ENCODE measurements around the gene SUSD5.
"Not testable (repeated sequence)": the region's sequence is repeated elsewhere in the genome, so short reads cannot be mapped to it uniquely, and the experiment has no call there.

The SUSD5 gene

DNA sequence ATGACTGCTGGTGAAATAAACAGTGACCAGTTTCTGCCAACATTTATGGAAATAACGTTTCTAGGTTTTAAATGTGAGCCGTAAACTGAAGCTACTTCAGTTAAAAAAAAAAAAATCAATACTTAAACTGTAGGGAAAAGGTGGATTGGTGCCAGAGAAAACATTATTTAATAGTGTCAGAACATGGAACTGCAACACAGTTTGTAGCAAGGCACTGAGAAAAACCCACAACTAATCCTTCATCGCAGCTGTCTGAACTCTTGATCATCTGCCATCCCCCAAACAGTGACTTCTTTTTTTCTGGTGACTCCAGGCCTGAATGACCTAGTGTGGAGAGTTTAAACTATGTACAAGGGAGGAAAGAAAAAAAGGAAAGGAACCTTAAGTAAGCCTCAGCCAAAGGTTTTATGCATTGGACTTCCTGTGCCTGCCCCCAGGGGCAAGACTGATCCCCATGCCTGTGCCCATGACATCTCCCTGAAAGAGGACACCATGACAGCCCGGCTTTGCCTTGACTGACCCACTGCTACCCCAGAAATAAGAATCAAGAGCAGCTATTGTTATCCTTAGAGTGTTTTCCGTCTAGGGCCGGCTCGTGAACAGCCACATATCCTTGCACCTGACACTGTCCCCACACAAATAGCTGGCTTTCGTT, 71.7 kb downstream of the SUSD5 start:
- DNase-seq = no peak

DNA sequence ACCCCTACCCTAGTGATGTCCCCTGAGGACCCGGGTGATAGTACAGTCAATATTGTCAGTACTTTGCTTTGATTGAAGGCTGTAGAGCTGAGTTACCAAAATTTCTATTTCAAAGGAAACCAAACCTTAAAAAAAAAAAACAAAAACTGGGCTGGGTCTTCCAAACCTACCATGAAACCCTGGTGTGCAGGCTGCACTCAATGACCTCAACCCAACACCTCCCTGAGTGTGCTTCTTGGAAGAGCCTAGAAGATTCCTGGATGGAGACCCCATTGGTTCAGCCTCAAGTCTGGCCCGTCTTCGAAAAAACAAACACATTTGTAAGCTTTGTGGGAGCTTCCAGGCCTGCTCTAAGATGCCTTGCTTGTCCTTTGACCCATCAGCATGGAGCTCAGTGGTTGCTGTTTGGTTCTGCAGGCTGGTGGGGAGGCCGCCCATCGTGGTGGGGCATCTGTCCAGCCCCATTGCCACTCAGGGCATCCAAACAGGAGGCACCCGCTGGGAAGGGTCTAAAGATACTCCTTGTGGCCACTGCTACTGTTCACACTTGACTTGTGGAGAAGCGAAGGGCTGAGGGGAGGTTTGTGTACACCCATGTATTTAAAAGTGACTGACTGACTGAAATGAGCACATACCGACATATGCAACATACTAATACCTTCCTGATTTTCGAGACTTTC, 72.6 kb downstream of the SUSD5 start:
- no peak for DNase-seq

DNA sequence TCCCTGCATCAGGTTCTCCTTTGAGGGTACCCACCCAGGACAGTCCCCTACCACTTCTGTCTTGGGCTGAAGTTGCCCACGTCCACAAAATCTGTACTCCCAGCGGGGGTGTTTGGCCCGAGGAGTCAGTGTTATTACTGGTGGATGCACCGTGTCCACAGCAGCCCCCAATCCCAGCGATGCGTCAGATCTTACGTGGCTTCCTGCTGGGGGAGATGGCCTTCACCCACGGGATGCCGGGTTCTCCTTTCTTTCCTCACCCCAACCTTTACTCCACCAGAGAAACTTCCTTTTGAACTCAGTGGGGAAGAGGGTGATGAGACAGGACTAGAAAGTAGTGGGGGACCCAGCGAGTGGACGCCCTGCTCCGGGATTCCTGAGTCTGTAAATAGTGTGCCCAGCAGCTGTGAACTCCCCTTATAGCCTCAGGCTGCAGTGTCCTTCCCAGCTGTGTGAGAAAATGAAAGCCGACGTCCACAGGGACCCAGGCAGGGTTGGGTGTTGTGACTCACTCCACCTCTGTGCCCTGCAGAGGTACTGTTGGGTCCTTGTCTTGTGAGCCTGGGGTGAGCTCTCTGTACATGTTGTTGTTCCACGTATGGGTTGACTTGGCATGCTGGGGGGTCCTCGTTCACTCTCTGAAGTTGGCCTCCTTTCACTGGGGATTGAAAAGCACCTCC, 73.2 kb downstream of the SUSD5 start:
- no peak for DNase-seq

DNA sequence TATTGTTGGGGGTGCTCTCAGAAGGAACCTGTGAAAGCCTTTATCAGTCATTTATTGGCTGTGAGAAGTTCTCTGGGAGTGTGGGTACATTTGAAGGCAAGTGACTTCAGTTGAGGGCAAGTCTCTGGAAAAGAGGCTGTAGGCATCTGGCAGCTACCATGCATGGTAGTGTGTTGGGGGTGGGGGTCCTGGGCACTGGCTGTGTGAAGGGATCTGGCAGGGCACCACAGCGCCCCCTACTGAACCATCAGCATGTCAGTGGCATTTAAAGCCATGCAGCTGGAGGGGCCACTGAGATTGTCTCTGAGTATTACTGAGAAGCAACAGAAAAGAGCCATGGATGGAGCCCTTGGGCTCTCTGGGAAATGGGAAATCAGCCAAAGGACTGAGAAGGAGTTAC, 74.2 kb downstream of the SUSD5 start:
- DNase-seq = peak; percentile 45

DNA sequence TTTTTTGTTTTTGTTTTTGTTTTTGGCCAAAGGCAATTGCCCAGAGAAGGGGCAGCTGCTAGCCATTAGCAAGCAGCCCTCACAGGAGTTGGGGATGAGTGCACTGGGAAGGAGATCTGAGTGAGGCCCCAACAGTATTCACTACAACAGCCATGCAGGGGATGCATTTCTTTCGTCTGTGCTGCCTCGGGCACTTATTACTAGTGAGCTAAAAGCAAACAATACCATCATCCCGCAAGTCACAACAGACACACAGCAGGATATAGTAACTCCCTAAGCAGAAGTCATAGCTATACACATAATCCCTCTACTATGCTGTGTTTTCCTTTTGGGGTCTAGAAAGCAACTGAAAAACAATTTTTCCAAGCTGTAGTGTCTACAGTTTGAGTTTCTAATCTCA, 77.6 kb downstream of the SUSD5 start:
- DNase-seq = no peak

DNA sequence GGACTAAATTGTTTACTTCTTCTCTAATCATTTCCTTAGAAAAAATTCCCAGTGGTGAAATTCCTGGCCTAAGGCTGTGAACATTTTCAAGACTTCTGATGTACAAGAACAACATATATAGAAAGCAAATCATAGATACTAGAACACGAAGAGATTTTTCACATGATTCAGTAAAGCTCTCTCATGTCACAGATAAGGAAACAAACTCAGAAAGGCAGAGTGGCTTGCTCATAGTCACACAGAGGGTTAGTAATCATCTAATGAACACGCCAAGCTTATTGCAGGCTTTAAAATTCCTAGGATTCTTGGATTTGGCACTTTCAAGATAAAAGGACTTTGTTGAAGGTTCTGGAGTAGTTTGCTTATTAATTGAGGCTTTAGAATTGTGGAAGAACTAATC, 78.6 kb downstream of the SUSD5 start:
- DNase-seq = no peak

DNA sequence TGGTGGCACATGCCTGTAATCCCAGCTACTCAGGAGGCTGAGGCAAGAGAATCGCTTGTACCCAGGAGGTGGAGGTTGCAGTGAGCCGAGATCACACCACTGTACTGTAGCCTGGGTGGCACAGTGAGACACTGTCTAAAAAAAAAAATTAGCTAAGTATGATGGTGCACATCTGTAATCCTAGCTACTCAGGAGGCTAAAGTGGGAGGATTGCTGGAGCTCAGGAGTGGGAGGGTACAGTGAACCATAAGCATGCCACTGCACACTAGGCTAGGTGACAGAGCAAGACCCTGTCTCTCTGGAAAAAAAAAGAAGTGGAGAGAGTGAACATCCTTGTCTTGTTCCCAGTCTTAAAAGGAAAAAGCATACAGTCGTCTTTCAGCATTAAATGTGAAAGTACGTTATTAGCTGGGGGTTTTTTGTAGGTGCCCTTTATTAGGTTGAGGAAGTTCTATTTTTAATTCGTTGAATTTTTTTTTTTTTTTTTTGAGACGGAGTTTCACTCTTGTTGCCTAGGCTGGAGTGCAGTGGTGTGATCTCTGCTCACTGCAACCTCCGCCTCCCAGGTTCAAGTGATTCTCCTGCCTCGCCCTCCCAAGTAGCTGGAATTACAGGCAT, 79.5 kb downstream of the SUSD5 start:
- DNase-seq = not testable (repeated sequence)

DNA sequence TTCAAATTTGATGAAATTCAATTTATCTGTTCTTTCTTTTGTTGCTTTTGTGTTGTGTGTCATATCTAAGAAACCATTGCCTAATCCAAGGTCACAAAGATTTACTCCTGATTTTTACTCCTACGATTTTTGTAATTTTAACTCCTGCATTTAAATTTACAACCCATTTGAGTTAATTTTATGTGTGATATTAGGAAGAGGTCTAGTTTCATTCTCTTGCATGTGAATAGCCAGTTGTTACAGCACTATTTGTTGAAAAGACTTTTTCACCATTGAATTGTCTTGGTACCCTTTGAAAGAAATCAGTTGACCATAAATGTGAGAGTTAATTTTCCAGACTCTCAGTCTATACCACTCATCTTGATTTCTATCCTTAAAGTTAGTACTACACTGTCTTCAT, 80.9 kb downstream of the SUSD5 start:
- DNase-seq = no peak

DNA sequence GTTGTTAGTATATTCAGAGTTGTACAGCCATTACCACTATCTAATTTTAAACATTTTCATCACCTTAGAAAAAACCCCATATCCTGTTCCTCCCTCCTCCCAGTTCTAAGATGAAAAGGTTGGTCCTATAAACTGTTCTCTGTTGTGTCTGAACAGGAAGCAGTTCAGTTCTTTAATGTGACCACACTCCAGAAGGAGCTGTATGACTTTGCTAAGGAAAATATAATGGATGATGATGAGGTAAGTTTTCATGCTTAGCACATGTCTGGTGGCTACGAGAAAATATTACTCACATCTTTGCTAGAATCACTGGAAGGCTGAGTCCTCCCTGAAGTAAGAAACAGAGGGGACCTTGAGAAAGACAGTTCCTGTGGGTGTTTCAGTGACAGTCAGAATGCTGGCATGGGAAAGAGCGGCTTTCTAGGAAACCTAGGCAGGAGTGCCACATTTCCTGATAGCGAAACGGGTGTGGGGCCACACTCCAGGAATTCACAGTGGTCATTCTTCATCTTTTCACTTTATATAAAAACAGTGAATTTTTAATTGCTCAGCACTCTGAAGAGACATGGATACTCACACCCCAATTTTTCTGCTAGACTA, 84.5 kb downstream of the SUSD5 start:
- no peak for DNase-seq

DNA sequence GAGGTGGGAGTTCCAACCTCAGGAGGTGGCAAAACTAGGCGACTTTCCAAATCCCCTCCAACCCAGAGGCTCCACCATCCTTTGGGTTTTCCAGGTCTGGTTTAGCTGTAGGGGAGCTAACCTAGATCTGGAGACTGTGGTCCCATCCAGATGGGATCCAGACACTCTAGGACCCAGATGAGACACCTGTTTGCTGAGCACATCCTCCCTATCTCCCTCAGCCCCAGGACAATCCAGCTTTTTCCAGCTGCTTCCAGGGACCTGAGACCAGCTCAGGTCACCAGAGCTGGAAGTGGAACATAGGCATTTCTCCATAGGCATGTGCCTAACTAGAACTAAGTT, 86.6 kb downstream of the SUSD5 start:
- DNase-seq = no peak

DNA sequence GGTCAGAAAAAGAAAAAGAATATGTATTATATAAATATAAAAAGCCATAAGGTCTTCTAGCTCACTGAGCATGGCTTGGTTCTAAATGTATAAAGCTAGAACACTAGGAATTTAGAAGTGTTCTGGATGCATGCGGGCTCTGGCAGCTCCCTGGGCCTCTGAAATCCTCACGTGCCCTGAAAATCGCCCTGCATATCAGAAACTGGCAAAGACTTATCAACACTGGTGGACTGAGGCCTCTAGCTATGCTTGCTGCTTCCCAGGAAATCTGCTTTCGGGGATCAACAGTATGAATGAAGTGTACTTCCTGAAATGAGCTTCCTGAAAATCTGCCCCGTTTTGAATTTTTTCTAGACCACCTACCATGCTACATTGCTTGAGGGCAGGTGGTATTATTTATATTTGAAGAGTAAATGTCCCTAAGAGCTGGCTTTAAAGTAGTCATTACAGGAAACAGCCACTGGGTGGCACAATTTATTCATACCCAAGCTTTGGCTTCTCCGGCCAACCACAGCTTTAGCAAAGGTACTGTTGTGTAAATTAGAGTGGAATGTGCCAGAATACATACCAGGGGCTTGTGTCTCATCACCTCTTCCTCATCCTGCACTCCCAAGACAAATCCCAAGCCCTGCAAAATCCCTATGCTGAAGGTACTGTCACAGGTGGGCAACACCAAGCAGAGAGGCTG, 87.1 kb downstream of the SUSD5 start:
- DNase-seq = peak; percentile 37

DNA sequence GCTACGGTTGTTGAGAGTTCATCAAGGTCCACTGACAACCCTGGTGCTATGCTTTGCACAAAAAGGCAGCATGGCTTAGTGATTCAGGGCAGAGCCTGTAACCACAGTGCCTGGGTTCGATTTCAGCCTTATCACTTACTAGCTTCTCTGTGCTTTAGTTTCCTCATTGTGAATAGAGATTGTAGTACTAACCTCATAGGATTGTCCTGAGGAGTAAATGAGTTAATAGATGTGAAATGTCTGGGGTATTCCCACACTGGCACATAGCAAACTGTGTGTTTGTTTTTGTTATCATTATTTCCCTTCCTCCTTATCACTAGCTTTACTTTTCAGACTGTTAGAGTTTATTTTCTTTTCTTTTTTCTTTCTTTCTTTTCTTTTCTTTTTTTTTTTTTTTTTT, 88.5 kb downstream of the SUSD5 start:
- DNase-seq = no peak

DNA sequence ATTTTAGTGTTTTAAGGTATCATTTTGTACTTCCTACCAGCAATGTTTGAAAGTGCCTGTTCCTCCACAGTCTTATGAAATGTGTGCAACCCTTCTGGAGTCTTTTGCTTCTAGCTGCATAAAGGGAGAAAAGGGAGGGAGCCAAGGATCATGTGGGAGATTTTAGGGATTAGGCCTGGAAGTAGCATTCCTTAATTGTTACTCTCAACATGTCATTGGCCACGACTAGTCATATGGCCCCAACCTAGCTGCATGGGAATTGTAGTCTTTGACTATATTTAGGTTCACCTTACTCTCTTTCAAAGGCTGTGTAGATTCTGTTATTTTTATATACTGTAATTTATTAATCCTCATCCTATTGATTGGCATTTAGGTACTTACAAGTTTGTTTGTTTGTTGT, 89.9 kb downstream of the SUSD5 start:
- no peak for DNase-seq

DNA sequence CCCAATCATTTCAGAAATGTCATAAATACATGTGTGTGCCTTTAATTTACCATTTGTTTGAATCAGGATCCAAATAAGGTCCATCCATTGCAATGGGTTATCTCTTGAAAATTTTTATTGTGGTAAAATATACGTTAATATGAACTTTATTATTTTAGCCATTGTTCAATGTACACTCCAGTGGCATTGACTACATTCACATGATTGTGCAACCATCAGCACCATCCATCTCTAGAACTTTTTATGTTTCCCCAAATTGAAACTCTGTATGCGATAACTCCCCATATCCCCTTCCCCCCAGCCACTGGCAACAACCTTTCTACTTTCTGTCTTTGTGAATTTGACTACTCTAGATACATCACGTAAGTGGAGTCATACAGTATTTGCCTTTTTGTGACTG, 92.8 kb downstream of the SUSD5 start:
- no peak for DNase-seq

DNA sequence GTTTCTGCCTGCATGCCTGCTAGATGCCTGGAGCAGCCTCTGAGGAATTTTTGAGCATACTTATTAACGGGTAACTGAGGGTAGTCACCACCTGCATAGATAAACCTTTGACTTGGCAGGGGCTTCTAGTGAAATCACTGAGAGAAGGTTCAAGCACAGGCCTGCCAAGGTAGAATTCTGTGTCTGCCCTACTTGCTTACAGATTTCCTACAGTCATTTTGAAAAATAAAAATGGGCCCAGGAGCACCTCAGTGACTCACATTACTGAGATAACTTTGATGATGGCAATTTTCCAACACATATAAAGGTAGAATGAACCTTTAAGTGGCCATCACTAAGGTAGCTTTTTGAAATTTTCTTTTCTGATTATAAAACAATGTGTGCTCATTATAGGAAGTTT, 94.0 kb downstream of the SUSD5 start:
- no peak for DNase-seq

DNA sequence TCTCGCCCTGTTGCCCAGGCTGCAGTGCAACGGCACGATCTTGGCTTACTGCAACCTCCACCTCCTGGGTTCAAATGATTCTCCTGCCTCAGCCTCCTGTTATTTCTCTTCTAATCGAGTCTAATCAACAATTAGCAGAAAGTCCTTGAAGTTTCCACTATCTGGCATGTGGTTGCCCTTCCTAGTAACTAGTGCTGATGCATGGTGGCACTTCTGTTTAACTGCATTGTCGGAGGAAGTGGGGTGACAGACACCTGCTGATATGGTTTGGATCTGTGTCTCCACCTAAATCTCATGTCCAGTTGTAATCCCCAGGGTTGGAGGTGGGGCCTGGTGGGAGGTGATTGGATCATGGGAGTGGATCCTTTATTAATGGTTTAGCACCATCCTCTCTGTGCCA, 95.6 kb downstream of the SUSD5 start:
- DNase-seq = no peak

DNA sequence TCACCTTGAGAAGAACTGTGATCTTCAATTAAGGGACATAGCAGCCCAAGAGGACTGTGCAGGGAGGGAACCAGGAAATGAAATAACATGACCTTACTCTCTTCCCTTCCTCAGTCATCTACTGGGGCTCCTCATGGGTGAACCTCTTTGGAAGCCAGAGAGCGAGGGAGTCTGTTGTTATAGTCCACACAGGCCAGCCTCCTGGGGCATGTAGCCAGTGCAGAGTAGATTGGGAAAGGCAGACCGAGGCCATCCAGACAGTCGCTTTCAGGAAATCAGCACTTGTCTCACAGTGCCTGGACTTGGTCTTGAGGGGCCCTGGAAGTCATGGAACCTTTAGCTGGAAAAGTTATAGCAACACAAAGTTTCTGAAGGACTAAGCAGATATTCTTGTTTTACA, 98.7 kb downstream of the SUSD5 start:
- no peak for DNase-seq

DNA sequence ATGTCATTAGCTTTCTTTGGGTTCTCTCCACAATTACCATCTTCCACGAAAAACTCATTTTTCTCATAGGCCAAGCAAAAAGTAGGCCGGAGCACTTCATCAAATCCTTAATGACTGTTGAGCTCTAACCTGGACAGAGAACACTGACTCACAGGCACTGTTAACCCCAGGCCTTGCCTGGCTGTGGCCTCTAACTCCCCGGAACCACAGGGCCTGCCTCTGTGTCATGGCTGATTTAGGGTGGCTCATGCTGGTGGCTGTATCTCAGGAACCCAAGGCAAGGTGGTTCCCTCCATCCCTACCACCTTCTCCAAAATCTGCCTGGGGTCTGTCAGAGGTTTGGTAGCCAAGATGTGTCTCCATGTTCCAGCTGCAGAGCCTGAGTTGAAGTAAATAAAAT, 101.1 kb downstream of the SUSD5 start:
- no peak for DNase-seq

DNA sequence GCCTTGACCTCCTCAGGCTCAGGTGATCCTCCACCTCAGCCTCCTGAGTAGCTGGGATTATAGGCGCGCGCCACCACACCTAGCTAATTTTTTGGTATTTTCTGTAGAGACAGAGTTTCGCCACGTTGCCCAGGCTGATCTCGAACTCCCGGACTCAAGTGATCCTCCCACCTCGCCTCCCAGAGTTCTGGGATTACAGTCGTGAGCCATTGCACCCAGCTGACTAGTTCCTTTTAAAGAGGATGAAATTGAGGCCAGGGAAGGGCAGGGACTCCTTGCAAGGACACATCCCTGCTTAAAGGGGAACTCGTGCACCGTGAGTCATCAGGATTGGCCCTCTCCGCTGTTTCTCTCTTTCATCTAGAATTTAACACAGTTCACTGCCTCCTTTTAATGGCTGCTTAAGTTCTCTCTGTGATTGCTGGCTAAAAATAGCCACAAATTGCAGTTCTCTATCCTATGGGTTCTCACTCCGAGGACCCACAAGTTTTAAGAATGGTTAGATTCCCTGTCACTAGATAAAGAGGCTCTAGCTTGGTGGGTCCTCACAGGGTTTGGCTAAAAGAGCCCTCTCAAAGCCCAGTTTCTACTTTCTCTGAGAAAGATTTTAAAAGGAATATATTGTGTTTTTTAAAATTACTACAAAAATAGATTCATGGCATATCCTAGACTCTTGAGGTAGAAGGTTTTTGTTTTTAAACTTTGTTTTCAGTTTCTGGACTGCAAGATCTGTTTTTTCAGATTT, 103.4 kb downstream of the SUSD5 start:
- DNase-seq = no peak

DNA sequence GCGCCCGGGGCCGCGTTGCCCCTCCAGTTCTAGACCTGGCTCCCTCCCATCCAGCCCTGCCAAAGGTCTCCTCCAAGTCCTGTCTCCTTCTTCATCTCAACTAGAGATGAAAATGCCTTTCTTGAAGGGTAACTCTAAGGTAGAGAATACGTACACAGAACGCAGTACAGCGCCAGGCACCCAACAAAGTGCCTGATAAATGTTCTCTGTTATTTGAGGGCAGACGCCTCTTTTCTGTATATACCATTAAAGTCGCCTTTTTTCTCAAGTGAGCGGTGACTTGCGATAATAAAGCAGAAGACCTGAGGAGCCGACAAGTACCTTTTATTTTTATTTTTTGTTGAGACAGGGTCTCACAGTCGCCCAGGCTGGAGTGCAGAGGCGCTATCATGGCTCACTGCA, 104.0 kb downstream of the SUSD5 start:
- no peak for DNase-seq

DNA sequence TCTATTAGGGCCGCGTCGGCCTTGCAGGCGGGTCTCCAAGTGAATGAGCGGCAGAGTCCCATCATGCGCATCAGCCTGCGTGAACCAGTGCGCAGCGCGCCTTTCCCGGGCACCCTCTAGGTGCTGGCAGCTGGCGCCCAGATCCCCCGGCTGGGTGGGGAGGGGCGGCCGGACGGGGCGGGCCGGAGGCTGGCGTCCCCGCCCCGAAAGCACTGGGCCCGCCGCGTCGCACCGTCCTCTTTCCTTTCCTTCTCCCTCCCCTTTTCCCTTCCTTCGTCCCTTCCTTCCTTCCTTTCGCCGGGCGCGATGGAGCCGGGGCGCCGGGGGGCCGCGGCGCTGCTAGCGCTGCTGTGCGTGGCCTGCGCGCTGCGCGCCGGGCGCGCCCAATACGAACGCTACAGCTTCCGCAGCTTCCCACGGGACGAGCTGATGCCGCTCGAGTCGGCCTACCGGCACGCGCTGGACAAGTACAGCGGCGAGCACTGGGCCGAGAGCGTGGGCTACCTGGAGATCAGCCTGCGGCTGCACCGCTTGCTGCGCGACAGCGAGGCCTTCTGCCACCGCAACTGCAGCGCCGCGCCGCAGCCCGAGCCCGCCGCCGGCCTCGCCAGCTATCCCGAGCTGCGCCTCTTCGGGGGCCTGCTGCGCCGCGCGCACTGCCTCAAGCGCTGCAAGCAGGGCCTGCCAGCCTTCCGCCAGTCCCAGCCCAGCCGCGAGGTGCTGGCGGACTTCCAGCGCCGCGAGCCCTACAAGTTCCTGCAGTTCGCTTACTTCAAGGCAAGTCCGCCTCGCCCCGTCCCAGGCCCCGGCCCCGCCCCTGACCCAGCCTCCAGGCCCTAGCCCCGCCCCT, 104.6 kb downstream of the SUSD5 start, which contains the start of gene CRTAP:
TSS of gene CRTAP (plus strand) at position 243 of the 850 bp plus-strand sequence. CDS start at position 307, 64 bp downstream.
- peak; percentile 92 for DNase-seq

Measured in stimulated activated CD4-positive, alpha-beta T cell treated with anti-CD3 and anti-CD28 coated beads, Interleukin-15, amount 100 ng/mL, for 24 hours (primary cell).